Measurements from ENCODE around the gene CLDN34. TPM values are rescaled to one million over a fixed set of nuclear protein-coding genes. Genes with fewer than 3 reads are reported as not detected.
A peak's percentile ranks its signal among the peaks of the same experiment; 100 is the strongest.

Gene CLDN34
- total and polyA plus RNA-seq, 2 donors (not counting 1 experiment from before 2014, with no cell fraction given): not detected

GRCh38 chrX:10015723-10016518 is 48.8 kb downstream of the CLDN34 start:
- Mint-ChIP-seq H3K27ac (peak overlapping the region; percentile 70), H3K4me1 (peaks cover 47% of the 10 kb centered on the region), H3K4me3 (peak overlapping the region; percentile 76), H3K27me3 (no peaks in the 10 kb centered on the region), H3K9me3 (ENCODE audit: insufficient read depth) (no peaks in the 10 kb centered on the region)
- ATAC-seq (ENCODE audit: low read depth): peak; percentile 11
- CTCF ChIA-PET: interaction anchor here (0.9 to 2.0 kb wide), 4 partner anchors 82 to 102 kb away, joined by 3 to 13 read pairs (median 4); no protein-coding TSS in a partner anchor
- peak; percentile 54 for DNase-seq
- H3K9ac ChIP-seq (ENCODE audit: low read length): peak overlapping the region; percentile 49
- H3K27ac ChIP-seq (ENCODE audit: low read length in 2 of 2): no peak overlapping the region
- TF ChIP-seq CTCF (IDR thresholded peaks at IDR 0.05) (no peak), EZH2 (IDR thresholded peaks at IDR 0.05; ENCODE audit: borderline replicate concordance, insufficient read depth, low read depth, low read length, poor library complexity, severe bottlenecking) (no peak)
- no peaks in the 10 kb centered on the region for H3K36me3 ChIP-seq (replicated peaks in 1 of 2; ENCODE audit: control extremely low read depth in 1 of 2, control insufficient read depth in 1 of 2, extremely low read depth in 1 of 2, insufficient read depth in 2 of 2, low read length in 1 of 2)
- 8% methylated on average over 59 of the region's 87 CpGs for WGBS (ENCODE audit: insufficient coverage)
- no peaks in the 10 kb centered on the region for H3K9me3 ChIP-seq (ENCODE audit: control extremely low read depth in 1 of 3, control insufficient read depth in 2 of 3, insufficient read depth in 1 of 3, low read length in 2 of 3)
- no peak overlapping the region for H2AFZ ChIP-seq (ENCODE audit: insufficient read depth, low read depth, low read length, poor library complexity, severe bottlenecking)
- H3K4me3 ChIP-seq (ENCODE audit: control extremely low read depth in 1 of 5, extremely low read depth in 1 of 5, insufficient read depth in 1 of 5, low read depth in 2 of 5, low read length in 4 of 5): peak overlapping the region in 4 of 5 experiments; percentile 49 to 60 (median 56)
- H3K79me2 ChIP-seq (ENCODE audit: control insufficient read depth, insufficient read depth, low read length): peaks cover 31% of the 10 kb centered on the region
- POLR2A ChIA-PET: interaction anchor here (0.6 to 2.1 kb wide), 3 partner anchors 16 to 97 kb away, joined by 3 to 7 read pairs (median 3); no protein-coding TSS in a partner anchor
- peak overlapping the region; percentile 73 for H3K4me2 ChIP-seq (replicated peaks; ENCODE audit: low read depth, low read length, poor library complexity, severe bottlenecking)
- H3K4me1 ChIP-seq (ENCODE audit: control insufficient read depth in 2 of 2, insufficient read depth in 2 of 2, low read length in 2 of 2): peaks cover 18 to 33% of the 10 kb centered on the region in 2 donors
- peaks cover 5% of the 10 kb centered on the region for H4K20me1 ChIP-seq (ENCODE audit: control insufficient read depth, insufficient read depth, low read length, poor library complexity, severe bottlenecking)
- no peaks in the 10 kb centered on the region for H3K27me3 ChIP-seq (replicated peaks in 1 of 4; ENCODE audit: control extremely low read depth in 1 of 4, control insufficient read depth in 3 of 4, insufficient read depth in 4 of 4, low read length in 3 of 4)
- intact Hi-C loops (cut with micrococcal nuclease): loop anchor here (2.0 to 5.0 kb wide), 5 partner anchors 19 to 95 kb away; no protein-coding TSS in a partner anchor
